GM12892 (cell line): ENCODE measurements around the gene KRT6B.

Experiments used
- DNase-seq: peaks from one replicate; pipeline ENCODE4 v3.0.0; 2011; ENCODE audit not compliant: insufficient read length
- FAIRE-seq: peaks from 2 replicates; lab custom pipeline; 2011; peaks lifted over from hg19 to GRCh38; lab: Jason Lieb, UNC
- POLR2A ChIP-seq: IDR thresholded peaks from 2 replicates; pipeline ENCODE4 v1.6.1; 2011; ENCODE audit warnings: low read depth, low read length, control low read depth
- POLR2AphosphoS5 ChIP-seq: IDR thresholded peaks from 2 replicates; pipeline ENCODE4 v1.6.1; 2011; ENCODE audit warnings: low read depth, low read length, control low read depth
- TAF1 ChIP-seq: IDR thresholded peaks from 2 replicates; pipeline ENCODE4 v1.6.1; 2011; ENCODE audit warnings: low read depth, mild to moderate bottlenecking, control low read depth, low read length, borderline replicate concordance

Gene KRT6B

DNA sequence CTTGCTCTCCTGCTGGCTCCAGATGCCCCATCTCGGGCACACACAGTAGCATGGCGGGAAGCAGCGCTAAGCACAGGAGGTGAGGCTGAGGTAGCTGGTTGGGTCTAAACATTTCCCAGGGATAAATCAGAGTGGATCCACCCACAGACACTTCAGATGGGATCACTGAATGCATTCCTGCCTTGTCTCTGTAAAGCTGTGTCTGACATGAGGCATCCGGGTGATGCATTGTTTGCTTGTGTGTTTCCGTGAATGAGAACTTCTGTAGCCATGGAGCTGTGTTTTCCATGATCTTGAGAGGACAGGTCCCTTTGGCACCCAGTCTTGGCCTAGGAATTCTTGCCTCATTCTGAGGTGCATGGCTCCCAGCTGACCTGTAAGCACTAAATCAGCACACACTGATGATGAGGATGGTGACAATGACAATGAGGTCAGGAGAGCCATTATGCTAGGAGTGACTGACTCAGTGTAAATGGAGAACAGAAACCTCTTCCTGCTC lies 11.1 kb downstream of the KRT6B start:
- DNase-seq = no peak
- TF ChIP-seq TAF1 (no peak), POLR2AphosphoS5 (no peak)
- no peak for FAIRE-seq

DNA sequence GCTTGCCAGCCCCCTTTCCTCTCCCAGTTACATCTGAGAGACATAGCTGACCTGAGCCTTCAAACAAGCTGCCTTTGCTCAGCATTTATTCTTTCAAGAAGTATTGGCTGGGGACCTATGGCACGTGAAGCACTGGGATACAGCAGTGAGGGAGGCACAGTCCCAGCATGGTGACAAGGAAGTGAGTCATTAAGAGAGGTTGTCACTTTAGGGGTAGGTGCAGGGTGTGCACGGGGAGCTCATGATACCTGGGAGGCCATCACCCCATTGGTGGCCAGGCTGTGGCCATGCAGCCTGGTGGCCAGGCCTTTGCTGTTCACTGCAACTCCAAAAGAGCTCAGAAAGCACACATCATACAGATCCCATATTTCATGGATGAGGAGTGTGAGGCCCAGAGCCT lies 12.1 kb downstream of the KRT6B start:
- FAIRE-seq (no peak), DNase-seq (no peak)
- TF ChIP-seq POLR2AphosphoS5 = no peak
- no peak for TF ChIP-seq TAF1
- TF ChIP-seq POLR2A = no peak

DNA sequence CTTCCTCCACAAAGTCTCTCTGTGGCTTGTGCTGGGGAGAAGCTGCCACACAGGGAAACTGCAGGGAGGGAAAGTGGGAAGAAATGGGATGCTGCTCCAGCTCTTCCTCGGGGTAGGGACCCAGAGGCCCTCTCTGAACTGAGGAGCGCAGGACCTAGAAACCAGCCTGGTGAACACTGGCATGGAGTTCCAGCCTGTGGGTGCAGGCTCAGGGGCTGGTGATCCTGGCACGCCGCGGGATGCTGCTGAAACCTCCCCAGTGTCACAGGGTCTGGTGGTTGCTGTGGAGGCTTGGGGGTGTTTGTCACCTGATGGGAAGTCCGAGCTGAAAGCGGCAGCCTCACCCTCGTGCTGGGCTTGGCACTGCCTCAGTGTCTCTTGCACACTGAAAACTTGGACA lies 12.5 kb downstream of the KRT6B start:
- no peak for DNase-seq
- no peak for FAIRE-seq
- TF ChIP-seq TAF1 (no peak), POLR2A (no peak), POLR2AphosphoS5 (no peak)

DNA sequence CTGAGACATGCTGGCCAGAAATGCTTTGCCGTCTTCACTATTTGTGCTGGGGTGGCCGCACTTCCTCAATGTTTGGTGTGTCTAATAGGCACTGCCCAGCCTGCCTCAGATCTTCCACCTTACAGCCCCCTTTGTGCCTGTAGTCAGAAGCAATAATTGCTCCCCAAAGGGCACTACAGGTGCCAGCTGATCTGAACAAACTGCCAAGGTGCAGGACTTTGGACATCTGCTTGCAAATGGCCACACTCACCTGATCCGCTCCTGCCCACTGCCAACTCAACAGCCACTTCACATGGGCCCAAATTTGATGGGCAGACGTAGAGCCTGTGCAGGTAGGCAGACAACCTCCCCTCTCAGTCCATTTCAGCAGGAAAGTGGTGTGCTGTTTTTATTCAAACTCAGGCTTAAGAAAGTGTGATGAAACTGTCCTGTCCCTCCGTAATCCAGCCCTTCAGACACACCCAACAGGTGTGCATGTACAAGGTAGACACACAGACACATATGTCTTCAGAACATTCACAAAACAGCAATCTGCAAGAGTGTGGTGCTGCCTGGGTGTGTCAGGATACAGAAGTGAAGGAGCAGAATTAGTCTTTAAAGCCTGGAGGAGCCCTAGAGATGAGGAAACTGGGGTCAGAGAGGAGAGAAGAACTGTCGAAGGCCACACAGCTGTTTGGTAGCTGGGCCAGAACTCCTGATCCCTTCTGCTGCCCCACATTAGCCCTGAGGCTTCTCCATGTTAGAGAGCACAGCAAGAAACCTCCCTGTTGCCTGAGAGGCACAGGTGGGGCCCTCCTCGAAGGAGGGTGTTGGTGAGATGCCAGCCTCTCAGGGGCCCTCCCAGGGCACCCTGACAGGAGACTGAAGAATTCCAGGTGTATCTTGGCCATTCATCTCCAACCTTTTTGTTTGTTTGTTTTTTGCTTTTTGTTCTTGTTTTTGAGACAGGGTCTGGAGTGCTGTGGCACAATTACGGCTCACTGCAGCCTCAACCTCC lies 13.3 kb downstream of the KRT6B start:
- no peak for FAIRE-seq
- DNase-seq = no peak
- TF ChIP-seq TAF1 (no peak), POLR2AphosphoS5 (no peak)

DNA sequence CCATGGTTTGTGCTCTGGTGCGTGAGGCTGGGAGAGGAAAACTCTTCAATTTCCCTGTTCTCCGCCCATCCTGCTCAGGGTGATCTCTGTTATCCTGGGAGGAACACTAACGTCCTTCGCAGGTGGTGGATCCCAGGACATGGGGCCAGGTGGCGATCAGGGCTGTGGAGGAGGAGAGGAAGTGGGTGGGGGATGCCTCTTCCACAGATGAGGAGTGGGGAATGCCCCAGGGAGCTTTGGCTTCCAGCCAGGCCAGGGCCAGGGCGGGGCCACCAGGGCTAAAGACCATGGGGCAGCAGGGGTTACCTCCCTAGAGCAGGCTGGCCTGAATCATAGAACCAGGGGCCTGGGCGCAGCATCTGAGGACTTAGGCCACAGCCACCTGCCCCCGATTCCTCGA lies 14.4 kb downstream of the KRT6B start:
- FAIRE-seq (no peak), DNase-seq (no peak)
- TF ChIP-seq POLR2AphosphoS5 = no peak
- TF ChIP-seq POLR2A = no peak
- no peak for TF ChIP-seq TAF1

DNA sequence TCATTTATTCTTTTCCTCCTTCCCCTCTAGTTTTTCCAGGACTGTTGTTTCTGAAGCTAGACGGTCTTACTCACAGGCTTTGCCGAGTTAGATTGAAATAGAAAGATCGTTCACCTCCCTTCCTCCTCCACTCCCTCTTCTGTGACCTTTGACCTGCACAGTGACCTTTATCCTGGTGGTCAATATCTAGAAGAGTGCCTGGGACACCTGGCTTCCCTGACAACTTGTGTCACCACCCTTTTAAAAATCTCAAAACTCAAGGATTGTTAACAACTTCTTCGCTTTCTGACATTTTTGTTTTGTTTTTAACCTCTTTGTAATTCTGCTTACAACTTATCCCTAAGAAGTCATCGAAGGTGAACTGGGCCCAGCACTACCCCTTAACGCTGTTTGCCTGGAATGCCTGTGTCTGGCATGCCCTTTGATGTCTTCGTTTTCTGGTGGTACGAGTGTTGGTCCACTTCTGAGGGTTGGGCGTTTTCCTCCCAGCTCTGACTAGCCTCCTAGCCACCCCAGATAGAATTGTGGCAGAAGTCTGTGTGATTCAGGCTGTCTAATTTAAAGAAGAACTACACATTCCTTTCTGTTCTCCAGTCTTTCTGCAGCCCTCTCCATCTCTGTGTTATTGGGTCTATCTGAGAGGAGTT lies 15.0 kb downstream of the KRT6B start:
- TF ChIP-seq POLR2AphosphoS5 (no peak), TAF1 (no peak), POLR2A (no peak)
- no peak for DNase-seq
- no peak for FAIRE-seq

DNA sequence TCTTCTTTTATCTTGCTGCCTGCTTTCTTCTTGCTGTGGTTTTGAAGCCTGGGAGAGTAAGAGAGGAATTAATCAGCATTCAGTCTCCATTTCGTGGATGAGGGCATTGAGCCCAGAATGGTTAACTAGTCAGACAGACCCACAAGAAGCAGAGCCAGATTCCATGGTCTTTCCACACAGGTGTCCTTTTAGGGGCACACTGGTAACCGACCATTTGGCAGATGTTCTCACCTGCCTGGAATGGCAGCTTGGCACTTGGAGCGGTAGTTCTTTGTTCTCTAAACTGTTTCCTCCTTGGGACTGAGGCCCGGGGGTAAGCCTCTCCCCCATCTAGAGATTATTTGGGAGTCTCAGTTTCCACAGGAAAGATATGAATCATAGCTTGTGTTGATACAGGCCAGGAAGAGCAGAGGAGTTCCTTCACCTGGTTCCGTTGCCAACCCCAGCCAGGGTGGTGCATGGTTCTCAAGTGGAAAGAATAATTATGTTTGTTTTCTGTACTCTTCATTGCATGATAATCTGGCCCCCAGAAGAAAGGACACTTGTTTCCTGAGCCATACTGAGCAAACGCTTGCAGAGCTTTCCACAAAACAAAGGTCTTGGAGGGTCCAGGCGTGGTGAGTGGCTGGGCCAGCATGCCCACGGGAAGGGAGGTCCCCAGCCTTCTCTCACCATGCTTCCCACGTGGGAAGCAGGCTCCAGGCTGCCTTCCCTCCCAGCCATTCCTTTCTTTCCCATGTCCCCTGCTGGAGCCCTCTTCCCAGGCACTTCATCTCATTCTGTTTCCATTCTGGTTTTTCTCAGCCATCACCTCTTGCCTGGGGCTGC lies 15.7 kb downstream of the KRT6B start:
- DNase-seq (no peak), FAIRE-seq (no peak)
- no peak for TF ChIP-seq POLR2A

DNA sequence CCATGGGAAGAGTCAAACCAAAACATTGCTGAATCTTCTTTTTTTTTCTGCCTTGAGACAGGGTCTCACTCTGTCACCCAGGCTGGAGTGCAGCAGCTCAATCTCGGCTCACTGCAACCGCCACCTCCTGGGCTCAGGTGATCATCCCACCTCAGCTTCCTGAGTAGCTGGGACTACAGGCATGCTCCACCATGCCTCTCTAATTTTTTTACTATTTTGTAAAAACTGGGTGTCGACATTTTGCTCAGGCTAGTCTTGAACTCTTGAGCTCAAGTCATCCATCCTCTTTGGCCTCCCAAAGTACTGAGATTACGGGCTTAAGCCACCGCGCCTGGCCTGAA lies 16.3 kb downstream of the KRT6B start:
- DNase-seq (no peak), FAIRE-seq (no peak)
- TF ChIP-seq POLR2AphosphoS5 (no peak), POLR2A (no peak), TAF1 (no peak)

DNA sequence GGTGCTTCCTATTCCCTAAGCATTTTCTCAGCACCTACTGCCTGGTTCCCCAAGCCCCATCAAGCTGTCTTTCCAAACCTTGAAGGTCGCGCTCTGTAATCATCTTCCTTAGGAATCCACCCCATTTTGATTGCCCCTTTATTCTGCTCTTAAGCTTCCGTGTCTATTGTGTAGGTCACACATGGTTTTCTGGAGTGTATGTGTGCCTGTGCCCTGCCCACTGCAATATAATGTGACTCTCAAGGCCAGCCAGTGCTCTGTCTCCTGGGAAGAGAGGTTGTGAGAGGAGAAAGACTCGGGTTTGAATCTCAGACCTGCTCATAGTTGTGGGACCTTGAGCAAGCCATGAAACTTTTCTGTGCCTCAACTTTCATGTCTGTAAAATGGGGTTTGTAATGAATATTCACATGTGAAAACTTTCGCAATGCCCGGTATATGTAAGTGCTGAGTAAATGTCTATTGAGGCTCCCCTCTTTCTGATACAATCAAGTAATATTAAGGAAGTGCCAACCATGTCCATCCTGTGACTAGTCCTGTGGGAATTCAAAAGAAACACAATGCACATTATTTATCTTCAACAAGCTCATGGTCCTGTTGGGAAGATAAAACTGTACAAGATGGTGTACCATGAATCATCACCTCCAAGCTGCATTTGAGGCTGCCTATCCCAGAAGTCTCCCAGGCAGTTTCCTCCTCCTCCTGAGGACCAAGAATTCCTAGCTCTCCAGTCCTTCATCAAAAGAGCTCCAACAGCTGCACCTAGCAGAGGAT lies 17.0 kb downstream of the KRT6B start:
- TF ChIP-seq POLR2AphosphoS5 (no peak), POLR2A (no peak), TAF1 (no peak)
- DNase-seq (no peak), FAIRE-seq (no peak)

DNA sequence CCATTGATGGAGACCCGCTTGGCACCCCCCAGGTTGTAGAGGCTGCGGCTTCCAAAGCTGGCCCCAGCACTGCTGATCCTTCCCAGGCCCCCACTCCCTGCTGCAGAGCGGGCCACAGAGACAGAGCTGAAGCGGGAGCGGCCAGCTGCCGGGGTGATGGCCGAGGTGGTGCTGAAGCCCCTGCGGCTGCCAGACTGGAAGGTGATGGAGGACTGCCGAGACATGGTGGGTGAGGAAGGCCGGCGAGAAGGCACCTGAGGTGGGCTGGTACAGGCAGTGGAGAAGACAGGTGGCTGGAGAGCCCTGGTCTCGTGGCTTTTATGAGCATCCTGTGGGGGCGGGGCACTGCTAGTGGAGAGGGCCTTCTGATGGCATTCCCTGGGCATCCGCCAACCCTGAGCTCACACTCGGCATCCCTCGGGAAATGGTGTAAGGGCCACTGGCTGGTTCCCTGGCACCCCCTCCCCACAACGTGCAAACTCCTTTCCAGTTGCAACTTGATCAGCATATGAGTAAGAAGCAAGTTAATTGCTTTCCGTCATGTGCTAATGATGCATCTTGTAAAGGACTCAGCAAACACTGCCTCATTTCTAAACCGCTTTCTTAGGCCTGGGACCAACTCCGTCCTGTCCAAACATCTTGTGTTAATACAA lies 17.7 kb downstream of the KRT6B start, which contains the start of gene KRT75:
Gene KRT75 (minus strand): TSS at position 291 of the 653 bp plus-strand sequence. CDS start 67 bp downstream, at position 224.
- DNase-seq (no peak), FAIRE-seq (no peak)
- TF ChIP-seq TAF1 (no peak), POLR2AphosphoS5 (no peak), POLR2A (no peak)
